ENCODE data around the gene ORMDL3.
"Not testable (repeated sequence)": the region's sequence is repeated elsewhere in the genome, so short reads cannot be mapped to it uniquely, and the experiment has no call there.

ORMDL3 gene

DNA sequence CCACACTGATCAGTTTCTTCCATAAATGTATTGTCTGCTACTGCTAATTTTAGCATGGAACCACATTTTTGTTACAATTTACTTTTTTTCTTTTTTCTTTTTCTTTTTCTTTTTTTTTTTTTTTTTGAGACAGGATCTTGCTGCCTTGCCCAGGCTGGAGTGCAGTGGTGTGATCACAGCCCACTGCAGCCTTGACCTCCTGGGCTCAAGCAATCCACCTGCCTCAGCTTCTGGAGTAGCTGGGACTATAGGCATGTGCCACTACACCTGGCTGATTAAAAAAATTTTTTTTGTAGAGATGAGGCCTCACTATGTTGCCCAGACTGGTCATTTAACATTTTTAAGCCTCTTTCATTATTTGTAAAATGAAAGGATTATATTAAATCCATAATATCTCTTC is 40.3 kb downstream of the ORMDL3 start:
- FAIRE-seq (no peak), DNase-seq (ENCODE audit: low spot score) (no peak)

DNA sequence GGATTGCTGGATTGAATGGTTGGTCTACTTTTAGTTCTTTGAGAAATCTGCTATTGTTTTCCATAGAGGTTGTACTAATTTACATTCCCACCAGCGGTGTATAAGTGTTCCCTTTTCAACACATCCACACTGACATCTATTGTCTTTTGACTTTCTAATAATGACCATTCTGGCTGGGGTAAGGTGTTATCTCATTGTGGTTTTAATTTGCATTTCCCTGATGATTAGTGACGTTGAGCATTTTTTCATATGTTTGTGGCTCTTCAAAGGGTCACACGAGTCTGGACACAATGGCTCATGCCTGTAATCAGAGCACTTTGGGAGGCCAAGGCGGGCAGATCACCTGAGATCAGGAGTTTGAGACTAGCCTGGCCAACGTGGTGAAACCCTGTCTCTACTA is 41.3 kb downstream of the ORMDL3 start:
- not testable (repeated sequence) for FAIRE-seq; DNase-seq (ENCODE audit: low spot score)

DNA sequence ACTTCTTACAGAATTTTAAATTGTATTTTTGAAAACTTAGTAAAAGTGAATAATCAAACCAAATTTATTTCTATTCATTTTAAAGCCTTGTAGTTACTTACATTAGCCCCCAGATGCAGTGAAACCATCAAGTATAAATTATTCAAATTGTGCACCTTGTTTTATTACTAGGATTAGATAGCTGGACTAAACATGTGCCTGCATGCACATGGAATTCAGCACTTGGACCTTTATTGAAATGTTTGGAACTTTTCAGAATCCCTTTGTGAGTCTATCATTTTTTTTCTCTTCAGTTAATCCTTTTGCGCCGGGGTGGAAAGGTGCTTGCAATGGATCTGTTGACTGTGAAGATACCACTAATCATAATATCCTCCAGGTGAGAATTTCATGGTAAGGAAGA is 54.6 kb downstream of the ORMDL3 start:
- peak; percentile 76 for FAIRE-seq

DNA sequence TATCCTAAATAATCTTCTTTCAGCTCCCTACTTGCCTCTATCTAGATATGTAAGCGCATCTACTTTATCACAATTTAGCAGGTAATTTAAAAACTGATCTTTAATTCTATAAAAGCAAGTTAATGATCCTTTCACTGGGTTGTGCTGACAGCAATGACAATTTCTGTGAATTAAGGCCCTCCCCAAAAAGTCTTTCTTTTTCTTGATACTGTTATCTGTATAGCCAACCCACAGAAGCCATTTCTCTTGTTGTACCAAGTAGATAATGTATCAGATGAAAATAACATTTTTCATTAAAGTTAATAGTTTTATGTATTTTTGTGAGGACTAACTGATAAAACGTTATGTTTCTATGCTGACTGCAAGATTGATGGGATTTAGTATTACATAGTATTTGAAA is 55.6 kb downstream of the ORMDL3 start:
- no peak for DNase-seq (ENCODE audit: low spot score)
- no peak for FAIRE-seq

More for the DNA sequence above, 54.6 kb downstream of the ORMDL3 start:
- peak; percentile 36 for DNase-seq (ENCODE audit: low spot score)
